Endothelial cell of umbilical vein (primary cell): ENCODE results near the gene GRIN2D. TPM values are rescaled to one million over a fixed set of nuclear protein-coding genes. Genes with fewer than 3 reads are reported as not detected.

Source experiments
- BruUV-seq: library from RNA; stranded (reverse); fragments of 400-500 nt; replicated peaks from 2 replicates; lab custom pipeline; 2021; lab: Mats Ljungman, UMichigan
- CTCF ChIA-PET: fragments of 300-600, 350-600 bp; sonication (Branson Sonifier 250); formaldehyde crosslinking; loops from one replicate; lab custom pipeline; 2021; ENCODE audit warnings: antibody characterized with exemption, inconsistent platforms; lab: Charles Lee
- POLR2A ChIA-PET: fragments of 300-600, 350-600 bp; sonication (Branson Sonifier 250); formaldehyde crosslinking; loops from one replicate; lab custom pipeline; 2021; ENCODE audit warnings: antibody characterized with exemption, inconsistent platforms; lab: Charles Lee
- DNase-seq: peaks from one replicate; pipeline ENCODE4 v3.0.0-alpha.2; 2011; ENCODE audit warnings: low read depth, low spot score
- FAIRE-seq: peaks from 2 replicates; lab custom pipeline; 2011; peaks lifted over from hg19 to GRCh38; lab: Jason Lieb, UNC
- H2AFZ ChIP-seq: 2 replicates; pipeline ENCODE4 v1.6.0; 2012; ENCODE audit warnings: low read depth, low read length, control low read depth, inconsistent platforms
- H3K27ac ChIP-seq: 2 replicates; pipeline ENCODE4 v1.5.1; 2011; ENCODE audit warnings: low read depth, mild to moderate bottlenecking, control low read depth, low read length, moderate library complexity; ENCODE audit not compliant: insufficient read depth
- H3K27me3 ChIP-seq, 2 experiments: 2 replicates each; pipeline versions ENCODE4 v1.6.0 to v1.6.1; 2011; ENCODE audit warnings: low read length in 2 of 2, mixed read lengths in 1 of 2; ENCODE audit not compliant: control insufficient read depth in 2 of 2, insufficient read depth in 2 of 2
- H3K36me3 ChIP-seq, 2 experiments: 2 replicates in 1 of 2; 3 replicates in 1 of 2; pipeline ENCODE4 v1.5.1; 2011; ENCODE audit warnings: low read length in 2 of 2, mild to moderate bottlenecking in 1 of 2, moderate library complexity in 1 of 2; ENCODE audit not compliant: control insufficient read depth in 2 of 2, insufficient read depth in 2 of 2; ENCODE audit errors: extremely low read depth in 1 of 2
- H3K4me1 ChIP-seq: 3 replicates; pipeline ENCODE4 v1.5.1; 2011; ENCODE audit warnings: mild to moderate bottlenecking, low read length; ENCODE audit not compliant: control insufficient read depth, insufficient read depth; ENCODE audit errors: extremely low read depth
- H3K4me2 ChIP-seq: 2 replicates; pipeline ENCODE4 v1.6.1; 2011; ENCODE audit warnings: low read length, control low read depth, mixed read lengths; ENCODE audit not compliant: insufficient read depth
- H3K4me3 ChIP-seq, 3 experiments: fragments of 200-600 bp in 1 of 3; sonication (generic), shearing (Covaris generic) in 1 of 3; replicated peaks in 1 of 3; 2 replicates each; pipeline ENCODE4 v1.5.1; 2011 to 2016; ENCODE audit warnings: control low read depth in 3 of 3, low read length in 3 of 3, mild to moderate bottlenecking in 2 of 3, inconsistent platforms in 1 of 3, low read depth in 1 of 3, moderate library complexity in 1 of 3; ENCODE audit not compliant: insufficient read depth in 1 of 3
- H3K79me2 ChIP-seq: 2 replicates; pipeline ENCODE4 v1.6.0; 2012; ENCODE audit warnings: low read length, inconsistent platforms; ENCODE audit not compliant: control insufficient read depth, insufficient read depth
- H3K9ac ChIP-seq: replicated peaks from 2 replicates; pipeline ENCODE3; 2011; ENCODE audit warnings: low read length, control low read depth; ENCODE audit not compliant: insufficient read depth; ENCODE audit errors: extremely low read depth
- H3K9me1 ChIP-seq: replicated peaks from 3 replicates; pipeline ENCODE4 v1.6.0; 2011; ENCODE audit warnings: mild to moderate bottlenecking, low read length; ENCODE audit not compliant: control insufficient read depth, insufficient read depth; ENCODE audit errors: extremely low read depth
- H3K9me3 ChIP-seq: replicated peaks from 2 replicates; pipeline ENCODE4 v1.5.1; 2012; ENCODE audit warnings: low read length, inconsistent platforms; ENCODE audit not compliant: control insufficient read depth, insufficient read depth
- H4K20me1 ChIP-seq: replicated peaks from 2 replicates; pipeline ENCODE3; 2011; ENCODE audit warnings: mild to moderate bottlenecking, low read length; ENCODE audit not compliant: control insufficient read depth, insufficient read depth; ENCODE audit errors: extremely low read depth
- CTCF ChIP-seq, 2 donors: IDR thresholded peaks; 1 replicate in 1 of 2; 2 replicates in 1 of 2; pipeline ENCODE4 v1.5.1; 2011; ENCODE audit warnings: low read length in 2 of 2, mild to moderate bottlenecking in 2 of 2, moderate library complexity in 2 of 2, control low read depth in 1 of 2, inconsistent platforms in 1 of 2, low read depth in 1 of 2; ENCODE audit not compliant: insufficient read depth in 1 of 2; ENCODE audit errors: extremely low read depth in 1 of 2
- EZH2 ChIP-seq: IDR thresholded peaks from 2 replicates; pipeline ENCODE4 v1.6.1; 2012; ENCODE audit warnings: borderline replicate concordance, low read depth, mild to moderate bottlenecking, moderate library complexity, low read length, inconsistent platforms; ENCODE audit not compliant: severe bottlenecking
- FOS ChIP-seq: IDR thresholded peaks from 2 replicates; pipeline ENCODE4 v1.6.1; 2011; ENCODE audit warnings: mild to moderate bottlenecking, low read length, moderate library complexity, borderline replicate concordance; ENCODE audit not compliant: insufficient read depth
- GATA2 ChIP-seq: IDR thresholded peaks from 2 replicates; pipeline ENCODE4 v1.7.0; 2011; ENCODE audit warnings: low read depth, mild to moderate bottlenecking, moderate library complexity, mixed read lengths, low read length; ENCODE audit not compliant: insufficient read length, insufficient read depth
- JUN ChIP-seq: IDR thresholded peaks from 2 replicates; pipeline ENCODE4 v1.6.1; 2011; ENCODE audit warnings: borderline replicate concordance, low read depth; ENCODE audit not compliant: insufficient read length, insufficient read depth
- MAX ChIP-seq: IDR thresholded peaks from 2 replicates; pipeline ENCODE4 v1.6.1; 2011; ENCODE audit not compliant: insufficient read depth, insufficient read length
- MYC ChIP-seq: IDR thresholded peaks from one replicate; pipeline ENCODE4 v1.6.1; 2011; ENCODE audit warnings: mild to moderate bottlenecking, low read depth, low read length
- POLR2A ChIP-seq: IDR thresholded peaks from 2 replicates; pipeline ENCODE4 v1.6.1; 2012; ENCODE audit warnings: low read depth, mild to moderate bottlenecking, control low read depth, low read length
- POLR2AphosphoS5 ChIP-seq: IDR thresholded peaks from 2 replicates; pipeline ENCODE4 v1.6.1; 2012; ENCODE audit warnings: low read depth, mild to moderate bottlenecking, control low read depth, low read length, moderate library complexity; ENCODE audit not compliant: insufficient read depth
- dilution Hi-C: fragments of 300-500 bp; cut with MboI; formaldehyde crosslinking; loops from one replicate; pipeline ENCODE4 v1.15.0; 2019; ENCODE audit warnings: low sequenced_read_pairs; ENCODE audit not compliant: extremely low pct_ligation_motif_present
- intact Hi-C: fragments of 100-400 bp; cut with micrococcal nuclease; formaldehyde crosslinking; loops from one replicate; pipeline ENCODE4 v1.10.0; 2022
- polyA plus RNA-seq, 4 experiments: library from polyadenylated mRNA; depleted of rRNA in 3 of 4; stranded (reverse) in 3 of 4; unstranded in 1 of 4; fragments of >200 nt; gene quantifications; 2 replicates each; pipeline versions ENCODE4 v1.2.1 to v1.2.3, GENCODE V29; 2011 to 2012; ENCODE audit warnings: missing spikeins in 1 of 4
- total RNA-seq: library from RNA; stranded (reverse); gene quantifications from 2 replicates; pipeline ENCODE4 v1.2.3, GENCODE V29; 2021

Gene GRIN2D
- total and polyA plus RNA-seq, 2 donors (not counting 3 experiments of a cell fraction or from before 2014, with no cell fraction given): 0.59 to 2.1 TPM

GRCh38 chr19:48436586-48436985 lies 43.1 kb downstream of the GRIN2D start:
- H3K79me2 ChIP-seq: no peaks in the 10 kb centered on the region
- H3K27ac ChIP-seq: no peak overlapping the region
- FAIRE-seq: no peak
- H3K27me3 ChIP-seq: peaks cover 3% of the 10 kb centered on the region in 2 experiments
- CTCF ChIA-PET: interaction anchor here (1.2 kb wide), 1 partner anchor 45 kb away, joined by 3 read pairs; the partner anchor contains the start of gene KDELR1
- H3K4me1 ChIP-seq: no peaks in the 10 kb centered on the region
- no peak overlapping the region for H3K4me2 ChIP-seq
- POLR2A ChIA-PET: interaction anchor here (0.6 kb wide), 1 partner anchor 228 kb away, joined by 3 read pairs; no protein-coding TSS in a partner anchor
- intact Hi-C loops (no loop called here), dilution Hi-C loops (no loop called here)
- DNase-seq: no peak
- H4K20me1 ChIP-seq: no peaks in the 10 kb centered on the region
- H3K4me3 ChIP-seq: no peak overlapping the region
- H3K9ac ChIP-seq: no peak overlapping the region
- no peak overlapping the region for H2AFZ ChIP-seq
- no TSS peak for BruUV-seq
- H3K9me1 ChIP-seq: no peaks in the 10 kb centered on the region
- no peaks in the 10 kb centered on the region for H3K36me3 ChIP-seq
- TF ChIP-seq JUN: no peak
- TF ChIP-seq EZH2: no peak
- TF ChIP-seq GATA2: no peak
- TF ChIP-seq FOS: no peak
- TF ChIP-seq MAX: no peak
- TF ChIP-seq CTCF (IDR thresholded peaks at IDR 0.05; ENCODE audit: extremely low read depth in 1 of 2, insufficient read depth in 1 of 2, low read depth in 1 of 2, low read length in 2 of 2): no peak
- no peak for TF ChIP-seq POLR2AphosphoS5
- TF ChIP-seq MYC: no peak
- no peak for TF ChIP-seq POLR2A
- H3K9me3 ChIP-seq: no peaks in the 10 kb centered on the region
